Right lobe of liver (tissue), 4 donors: ENCODE data around the gene DTNB.

Source experiments
- CTCF ChIP-seq, 4 donors: fragments of 200-600 bp in 3 of 4; fragments of 450-650 bp in 1 of 4; IDR thresholded peaks; one replicate each; pipeline versions ENCODE4 v1.5.1 to v1.8.0; 2016 to 2022; ENCODE audit warnings: antibody characterized with exemption in 4 of 4, mild to moderate bottlenecking in 2 of 4
- POLR2A ChIP-seq: fragments of 450-650 bp; IDR thresholded peaks from one replicate; pipeline ENCODE4 v1.6.1; 2017; ENCODE audit warnings: antibody characterized with exemption, mild to moderate bottlenecking
- donor health status: DM: no; HTN: no; CAD: no.
- donor health status: DM: no; HTN: no; CAD: no.
- donor health status: DM: no; HTN: yes; CAD: no.

- TF ChIP-seq POLR2A (peak; percentile 23), CTCF (IDR thresholded peaks at IDR 0.05) (no peak)
Observed at GRCh38 chr2:25341753-25342371, 331.5 kb downstream of the DTNB start, which contains the start of gene DNMT3A.
